Stimulated activated CD4-positive, alpha-beta T cell treated with anti-CD3 and anti-CD28 coated beads, Interleukin-15, amount 100 ng/mL, for 48 hours (primary cell): ENCODE data around the gene RBM8A.

Source experiments
- DNase-seq, 2 donors: peaks; one replicate each; pipeline ENCODE4 v3.0.0-alpha.2; 2020; ENCODE audit warnings: low read depth in 2 of 2

The RBM8A gene

GRCh38 chr1:145884675-145885074 lies 42.6 kb downstream of the RBM8A start:
- DNase-seq = no peak

- DNase-seq = no peak
Measured at GRCh38 chr1:145879775-145880174, 47.5 kb downstream of the RBM8A start.

- no peak for DNase-seq
Measured at GRCh38 chr1:145878724-145879123, 48.6 kb downstream of the RBM8A start.

DNA sequence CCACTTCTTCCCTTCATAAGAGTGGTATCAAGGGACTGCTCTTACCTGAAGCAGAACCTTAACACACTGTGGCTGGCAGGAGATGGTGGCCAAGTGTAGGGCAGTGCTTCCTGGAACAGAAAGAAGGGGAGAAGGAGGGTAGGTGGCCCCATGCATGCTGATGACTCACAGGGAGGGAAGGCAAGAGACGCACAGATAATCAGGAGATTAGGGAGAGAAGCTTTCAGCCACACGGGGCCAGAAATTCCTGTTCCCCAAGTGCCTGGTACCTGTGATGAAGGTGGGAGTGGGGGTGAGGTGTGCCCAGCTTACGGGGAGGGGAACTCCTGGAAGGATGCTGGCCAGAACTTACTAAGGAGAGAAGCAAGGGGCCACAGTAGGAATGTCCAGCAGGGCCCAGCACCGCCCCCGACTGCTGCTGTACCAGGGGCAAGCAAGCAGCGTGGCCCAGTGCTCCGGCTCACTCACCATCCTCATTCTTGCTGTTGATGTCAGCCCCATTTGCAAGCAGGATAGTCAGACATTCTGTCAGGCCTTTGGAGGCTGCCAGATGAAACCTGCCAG lies 49.3 kb downstream of the RBM8A start:
- no peak for DNase-seq

- DNase-seq = no peak
Measured at GRCh38 chr1:145874646-145875045, 52.6 kb downstream of the RBM8A start.

GRCh38 chr1:145871994-145872924 lies 55.0 kb downstream of the RBM8A start:
- DNase-seq = no peak
